CD4-positive, alpha-beta T cell treated with Interleukin-15 for 4 hours (primary cell): ENCODE results near the gene TIMM17B.
"Not testable (repeated sequence)": the region's sequence is repeated elsewhere in the genome, so short reads cannot be mapped to it uniquely, and the experiment has no call there.

Source experiments
- DNase-seq: peaks from one replicate; pipeline ENCODE4 v3.0.0-alpha.2; 2020; ENCODE audit warnings: low spot score

TIMM17B gene

DNA sequence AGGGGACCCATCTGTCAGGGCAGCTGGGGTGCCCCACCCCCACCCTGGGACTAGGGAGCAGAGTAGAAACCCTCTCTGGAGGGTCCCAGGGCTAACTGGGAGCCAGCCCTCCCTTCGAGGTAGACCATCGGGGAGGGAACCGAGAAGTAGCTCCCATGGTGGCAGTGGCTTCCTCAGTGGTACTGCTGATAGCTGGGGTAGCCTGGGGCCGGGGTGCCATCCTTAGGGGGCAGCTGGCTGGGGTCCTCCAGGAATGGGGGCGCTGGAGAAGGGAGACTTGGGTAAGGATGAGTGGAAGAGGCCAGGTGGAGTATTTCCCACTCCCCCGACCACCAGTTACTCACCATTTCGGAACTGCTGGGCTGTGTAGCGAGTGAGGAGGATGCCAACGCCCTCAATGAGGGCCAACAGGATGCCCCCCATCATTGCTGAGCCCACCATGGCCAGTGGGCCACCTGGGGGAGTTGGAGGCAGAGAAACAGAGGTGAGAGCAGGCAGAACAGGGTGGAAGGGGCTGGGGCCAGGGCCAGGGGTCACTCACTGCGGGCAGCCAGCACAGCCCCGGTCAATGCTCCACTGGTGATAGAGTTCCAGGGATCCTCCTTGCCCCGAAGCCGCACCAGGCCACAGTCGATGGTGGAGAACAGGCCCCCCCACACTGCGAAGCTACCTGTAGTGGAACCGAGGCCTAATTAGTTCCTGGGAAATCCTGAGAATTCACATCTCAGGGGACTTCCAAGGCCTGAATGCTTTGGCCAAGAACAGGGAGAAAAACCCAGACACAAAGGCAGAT is 3.8 kb downstream of the TIMM17B start:
- no peak for DNase-seq

- DNase-seq: no peak
Observed at GRCh38 chrX:48892896-48893295, 4.7 kb downstream of the TIMM17B start.

DNA sequence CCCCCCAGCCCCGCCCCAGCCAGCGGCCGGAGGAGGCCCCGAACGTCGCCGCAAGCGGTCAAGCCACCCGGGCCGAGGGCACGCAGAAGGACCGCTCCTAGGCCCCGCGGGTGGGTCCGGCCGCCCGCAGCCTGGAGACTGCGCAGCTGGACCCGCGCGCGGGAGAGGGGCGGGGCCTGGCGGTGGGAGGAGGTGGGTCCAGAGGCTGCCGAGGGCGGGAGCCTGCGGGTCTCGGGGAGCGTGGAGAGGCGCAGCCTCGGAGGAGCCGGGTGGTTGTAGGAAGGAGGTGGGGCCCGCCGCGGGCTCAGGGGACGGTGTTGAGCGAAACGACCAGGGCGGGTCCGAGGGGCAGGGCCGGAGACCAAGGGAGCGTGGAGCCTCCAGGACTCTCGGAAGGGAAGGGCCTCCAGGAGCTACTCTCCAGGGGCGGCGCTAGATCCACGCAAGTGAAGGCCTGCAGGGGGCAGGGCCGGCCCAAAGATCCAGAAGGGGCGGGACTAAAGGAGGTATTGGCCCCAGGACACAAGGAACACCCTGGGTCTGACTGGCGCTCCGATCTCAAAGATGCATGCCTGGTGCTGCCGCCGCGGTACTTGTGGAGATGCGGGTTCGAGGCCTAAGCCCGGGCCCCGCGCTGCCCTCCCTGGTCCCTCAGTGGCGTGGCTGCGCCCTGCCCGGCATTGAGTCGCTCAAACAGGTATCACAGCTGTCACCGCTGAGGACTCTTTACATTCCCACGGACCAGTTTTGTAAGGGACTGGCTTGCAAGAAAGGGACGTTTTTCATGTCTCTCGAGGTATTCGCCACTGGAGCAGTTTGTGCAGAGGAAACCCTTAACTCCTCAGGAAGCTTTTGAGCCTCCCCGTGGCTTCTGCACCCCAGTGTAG is 5.9 kb downstream of the TIMM17B start:
- peak; percentile 76 for DNase-seq

DNA sequence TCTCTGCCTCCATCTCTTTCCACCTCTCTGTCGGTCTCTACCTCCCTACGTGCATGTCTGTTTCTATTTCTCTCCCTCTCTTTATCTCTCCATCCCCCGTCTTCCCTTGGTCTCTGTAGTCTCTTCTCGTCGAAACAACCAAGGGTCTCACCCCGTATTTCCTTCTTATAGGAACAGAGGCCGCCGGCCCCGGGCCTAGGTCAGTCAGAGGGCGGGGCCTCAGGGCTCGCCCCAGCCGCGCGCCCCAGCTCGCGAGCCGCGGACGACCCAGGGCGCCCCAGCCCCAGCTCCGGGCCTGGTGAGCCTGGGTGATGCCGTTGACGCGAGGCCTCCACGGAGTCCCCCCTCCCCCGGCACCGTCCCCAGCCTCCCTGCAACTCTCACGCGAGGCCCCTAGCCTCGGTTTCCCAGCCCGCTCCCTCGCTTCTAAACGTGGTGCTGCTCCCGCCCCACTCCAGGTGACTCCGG is 6.6 kb downstream of the TIMM17B start:
- DNase-seq: no peak

DNA sequence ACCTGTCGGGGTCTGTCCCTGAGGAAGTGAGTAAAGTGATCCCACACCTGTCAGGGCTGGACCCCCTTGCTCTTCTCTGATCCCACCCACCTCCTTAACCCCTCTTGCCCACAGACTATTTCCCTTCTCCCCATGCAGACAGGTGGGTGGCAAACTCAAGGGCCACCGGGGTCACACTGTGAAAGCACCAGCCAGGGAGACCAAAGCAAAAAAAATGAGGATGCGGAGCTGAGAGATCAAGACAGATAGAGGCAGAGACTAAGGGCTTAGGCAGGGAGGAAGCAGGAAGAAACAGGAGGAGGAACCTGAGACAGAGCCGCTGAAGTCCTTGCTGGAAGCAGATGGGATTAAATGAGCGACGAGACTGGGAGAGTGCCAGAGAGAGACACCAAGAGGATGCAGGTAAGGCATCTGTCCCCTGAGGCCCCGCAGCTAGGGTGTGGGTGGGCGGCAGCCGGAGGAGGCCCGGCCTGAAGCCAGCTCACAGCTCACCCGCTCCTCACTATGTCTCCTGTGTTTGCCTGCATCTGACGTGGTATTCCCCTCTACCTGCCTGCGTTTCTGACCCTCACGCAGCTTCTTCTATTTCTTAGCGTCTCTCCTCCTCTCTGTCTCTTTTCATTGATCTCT is 7.2 kb downstream of the TIMM17B start:
- DNase-seq: no peak

- DNase-seq: not testable (repeated sequence)
Observed at GRCh38 chrX:48886586-48886985, 11.0 kb downstream of the TIMM17B start.

- no peak for DNase-seq
Observed at GRCh38 chrX:48883729-48884128, 13.8 kb downstream of the TIMM17B start.

- not testable (repeated sequence) for DNase-seq
Observed at GRCh38 chrX:48876944-48877343, 20.6 kb downstream of the TIMM17B start.

DNA sequence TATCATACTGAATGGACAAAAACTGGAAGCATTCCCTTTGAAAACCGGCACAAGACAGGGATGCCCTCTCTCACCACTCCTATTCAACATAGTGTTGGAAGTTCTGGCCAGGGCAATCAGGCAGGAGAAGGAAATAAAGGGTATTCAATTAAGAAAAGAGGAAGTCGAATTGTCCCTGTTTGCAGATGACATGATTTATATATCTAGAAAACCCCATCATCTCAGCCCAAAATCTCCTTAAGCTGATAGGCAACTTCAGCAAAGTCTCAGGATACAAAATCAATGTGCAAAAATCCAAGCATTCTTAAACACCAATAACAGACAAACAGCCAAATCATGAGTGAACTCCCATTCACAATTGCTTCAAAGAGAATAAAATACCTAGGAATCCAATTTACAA is 25.6 kb downstream of the TIMM17B start:
- DNase-seq: not testable (repeated sequence)

DNA sequence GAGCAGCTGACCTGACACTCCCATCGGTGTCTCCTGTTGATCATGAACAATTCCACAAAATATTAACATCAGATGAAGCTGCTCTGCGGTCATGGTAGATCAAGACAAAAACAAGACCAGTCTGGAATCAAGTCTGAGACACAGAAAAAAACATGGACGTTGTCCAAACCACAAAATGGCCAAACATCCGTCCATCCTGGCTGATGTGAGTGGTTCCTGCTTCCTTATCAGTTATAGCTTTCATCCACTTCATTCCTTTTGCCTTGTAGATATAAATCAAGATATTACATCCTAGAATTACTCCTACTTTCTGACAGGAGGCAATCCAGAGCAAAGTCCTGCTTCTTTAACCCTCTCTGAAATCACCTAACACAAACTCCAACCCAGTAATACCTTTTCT is 33.4 kb downstream of the TIMM17B start:
- no peak for DNase-seq

- peak; percentile 7 for DNase-seq
Observed at GRCh38 chrX:48854898-48855297, 42.7 kb downstream of the TIMM17B start.

- DNase-seq: not testable (repeated sequence)
Observed at GRCh38 chrX:48854121-48854804, 43.3 kb downstream of the TIMM17B start.

DNA sequence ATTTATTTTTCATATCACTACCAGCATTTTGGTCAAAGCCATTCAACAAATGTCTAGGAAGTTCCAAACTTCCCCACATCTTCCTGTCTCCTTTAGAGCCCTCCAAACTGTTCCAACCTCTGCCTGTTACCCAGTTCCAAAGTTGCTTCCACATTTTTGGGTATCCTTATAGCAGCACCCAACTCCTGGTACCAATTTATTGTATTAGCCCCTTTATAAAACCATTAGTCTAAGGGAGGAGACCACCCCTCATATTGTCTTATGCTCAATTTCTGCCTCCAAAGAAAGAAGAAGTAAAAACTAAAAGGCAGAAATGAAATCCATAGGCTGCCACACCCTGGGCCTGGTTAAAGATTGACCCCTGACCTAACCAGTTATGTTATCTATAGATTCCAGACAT is 44.1 kb downstream of the TIMM17B start:
- not testable (repeated sequence) for DNase-seq

DNA sequence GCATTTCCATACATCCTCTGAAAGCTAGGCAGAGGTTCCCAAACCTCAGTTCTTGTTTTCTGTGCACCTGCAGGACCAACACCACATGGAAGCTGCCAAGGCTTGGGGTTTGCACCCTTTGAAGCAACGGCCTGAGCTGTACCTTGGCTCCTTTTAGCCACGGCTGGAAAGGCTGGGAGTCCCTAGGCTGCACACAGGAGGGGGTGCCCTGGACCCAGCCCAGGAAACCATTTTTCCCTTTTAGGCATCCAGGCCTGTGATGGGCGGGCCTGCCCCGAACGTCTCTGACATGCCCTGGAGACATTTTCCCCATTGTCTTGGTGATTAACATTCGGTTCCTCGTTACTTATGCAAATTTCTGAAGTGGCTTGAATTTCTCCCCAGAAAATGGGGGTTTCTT is 44.7 kb downstream of the TIMM17B start:
- no peak for DNase-seq

DNA sequence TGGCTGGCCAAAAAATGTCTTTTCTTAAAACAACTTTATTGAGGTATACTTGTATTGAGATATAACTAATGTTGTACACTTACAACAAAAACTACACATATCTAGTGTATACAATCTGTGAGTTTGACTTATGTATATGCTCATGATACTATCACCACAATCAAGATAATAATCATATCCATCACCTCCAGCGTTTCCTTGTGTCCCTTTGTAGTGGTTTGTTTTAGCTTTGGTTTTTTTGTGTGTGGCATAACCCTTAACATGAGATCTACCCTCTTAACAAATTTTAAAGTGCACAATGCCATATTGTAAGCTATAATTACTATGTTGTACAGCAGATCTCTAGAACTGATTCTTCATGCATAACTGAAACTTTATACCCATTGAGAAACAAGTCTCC is 48.7 kb downstream of the TIMM17B start:
- no peak for DNase-seq
